Measurements from ENCODE around the gene TULP3. TPM values are rescaled to one million over a fixed set of nuclear protein-coding genes. Genes with fewer than 3 reads are reported as not detected.
A peak's percentile ranks its signal among the peaks of the same experiment; 100 is the strongest.

TULP3 gene
- 28.8 and 30.2 TPM in 2 replicates for total RNA-seq
- long read RNA-seq, transcript TULP3-202 (11 exons, 3,076 nt): major isoform, 29 of 58 reads
- long read RNA-seq, partial matches to known transcripts: 5 of 58 reads
- long read RNA-seq, other reads (novel, unspliced or antisense): 24 of 58 reads

GRCh38 chr12:2890388-2891239 is at the start of gene TULP3:
Gene TULP3 (plus strand): TSS chr12:2890891. CDS start chr12:2890948, 57 bp downstream.
- peaks cover 15% of the 10 kb centered on the region for H3K36me3 Mint-ChIP-seq (ENCODE audit: low read depth)
- peak; percentile 98 for DNase-seq (ENCODE audit: low read depth, low spot score)
- peak within 1 kb of the TSS; percentile 98 for H3K27ac Mint-ChIP-seq (ENCODE audit: unreplicated experiment)
- no peaks in the 10 kb centered on the region for H3K9me3 Mint-ChIP-seq
- H3K4me1 Mint-ChIP-seq: peaks cover 49% of the 10 kb centered on the region
- no peaks in the 10 kb centered on the region for H3K27me3 Mint-ChIP-seq (ENCODE audit: low read depth)
- no peak for TF ChIP-seq CTCF (conservative IDR thresholded peaks at IDR 0.05)
- peak within 1 kb of the TSS; percentile 94 for H3K4me3 Mint-ChIP-seq

GRCh38 chr12:2841056-2841650 is 49.5 kb upstream of the TULP3 start:
- Mint-ChIP-seq H3K27ac (ENCODE audit: unreplicated experiment) (no peak overlapping the region), H3K4me1 (peaks cover 17% of the 10 kb centered on the region), H3K36me3 (ENCODE audit: low read depth) (peaks cover 6% of the 10 kb centered on the region), H3K27me3 (ENCODE audit: low read depth) (no peaks in the 10 kb centered on the region), H3K4me3 (no peak overlapping the region), H3K9me3 (no peaks in the 10 kb centered on the region)
- no peak for TF ChIP-seq CTCF (conservative IDR thresholded peaks at IDR 0.05)
- DNase-seq (ENCODE audit: low read depth, low spot score): no peak

GRCh38 chr12:2842948-2843347 is 47.7 kb upstream of the TULP3 start:
- H3K27ac Mint-ChIP-seq (ENCODE audit: unreplicated experiment): no peak overlapping the region
- H3K4me1 Mint-ChIP-seq: peaks cover 31% of the 10 kb centered on the region
- no peak for TF ChIP-seq CTCF (conservative IDR thresholded peaks at IDR 0.05)
- H3K36me3 Mint-ChIP-seq (ENCODE audit: low read depth): peaks cover 6% of the 10 kb centered on the region
- H3K4me3 Mint-ChIP-seq: no peak overlapping the region
- H3K27me3 Mint-ChIP-seq (ENCODE audit: low read depth): no peaks in the 10 kb centered on the region
- no peak for DNase-seq (ENCODE audit: low read depth, low spot score)
- H3K9me3 Mint-ChIP-seq: no peaks in the 10 kb centered on the region

GRCh38 chr12:2844786-2845185 is 45.9 kb upstream of the TULP3 start:
- no peaks in the 10 kb centered on the region for H3K27me3 Mint-ChIP-seq (ENCODE audit: low read depth)
- peaks cover 3% of the 10 kb centered on the region for H3K36me3 Mint-ChIP-seq (ENCODE audit: low read depth)
- peak overlapping the region; percentile 3 for H3K4me3 Mint-ChIP-seq
- TF ChIP-seq CTCF (conservative IDR thresholded peaks at IDR 0.05): no peak
- no peak for DNase-seq (ENCODE audit: low read depth, low spot score)
- no peaks in the 10 kb centered on the region for H3K9me3 Mint-ChIP-seq
- H3K27ac Mint-ChIP-seq (ENCODE audit: unreplicated experiment): peak overlapping the region; percentile 13
- H3K4me1 Mint-ChIP-seq: peaks cover 47% of the 10 kb centered on the region

GRCh38 chr12:2845280-2845679 is 45.4 kb upstream of the TULP3 start:
- no peak overlapping the region for H3K4me3 Mint-ChIP-seq
- peaks cover 50% of the 10 kb centered on the region for H3K4me1 Mint-ChIP-seq
- TF ChIP-seq CTCF (conservative IDR thresholded peaks at IDR 0.05): no peak
- no peaks in the 10 kb centered on the region for H3K9me3 Mint-ChIP-seq
- no peaks in the 10 kb centered on the region for H3K27me3 Mint-ChIP-seq (ENCODE audit: low read depth)
- H3K27ac Mint-ChIP-seq (ENCODE audit: unreplicated experiment): peak overlapping the region; percentile 67
- DNase-seq (ENCODE audit: low read depth, low spot score): no peak
- peaks cover 2% of the 10 kb centered on the region for H3K36me3 Mint-ChIP-seq (ENCODE audit: low read depth)
